ENCODE measurements around the gene FAM219A.
"Not testable (repeated sequence)": the region's sequence is repeated elsewhere in the genome, so short reads cannot be mapped to it uniquely, and the experiment has no call there.

FAM219A gene

GRCh38 chr9:34372467-34373011 is 85.8 kb downstream of the FAM219A start:
- no peak overlapping the region for H3K4me3 ChIP-seq (ENCODE audit: low read depth, low read length)
- no peak for TF ChIP-seq CTCF (IDR thresholded peaks at IDR 0.05; ENCODE audit: borderline replicate concordance, insufficient read depth, low read depth, low read length)

- no peak overlapping the region for H3K4me3 ChIP-seq (ENCODE audit: low read depth, low read length)
- TF ChIP-seq CTCF (IDR thresholded peaks at IDR 0.05; ENCODE audit: borderline replicate concordance, insufficient read depth, low read depth, low read length) = no peak
These were observed 86.4 kb downstream of the FAM219A start for GRCh38 chr9:34371886-34372466.

GRCh38 chr9:34370970-34371880 is 87.1 kb downstream of the FAM219A start:
- no peak for TF ChIP-seq CTCF (IDR thresholded peaks at IDR 0.05; ENCODE audit: borderline replicate concordance, insufficient read depth, low read depth, low read length)
- no peak overlapping the region for H3K4me3 ChIP-seq (ENCODE audit: low read depth, low read length)

GRCh38 chr9:34370335-34370969 is 87.9 kb downstream of the FAM219A start:
- no peak for TF ChIP-seq CTCF (IDR thresholded peaks at IDR 0.05; ENCODE audit: borderline replicate concordance, insufficient read depth, low read depth, low read length)
- H3K4me3 ChIP-seq (ENCODE audit: low read depth, low read length) = no peak overlapping the region

- no peak for TF ChIP-seq CTCF (IDR thresholded peaks at IDR 0.05; ENCODE audit: borderline replicate concordance, insufficient read depth, low read depth, low read length)
- H3K4me3 ChIP-seq (ENCODE audit: low read depth, low read length) = no peak overlapping the region
These were observed 88.7 kb downstream of the FAM219A start for GRCh38 chr9:34369636-34370035.

GRCh38 chr9:34368796-34369195 is 89.6 kb downstream of the FAM219A start:
- not testable (repeated sequence) for H3K4me3 ChIP-seq (ENCODE audit: low read depth, low read length)

- not testable (repeated sequence) for H3K4me3 ChIP-seq (ENCODE audit: low read depth, low read length)
These were observed 90.5 kb downstream of the FAM219A start for GRCh38 chr9:34367751-34368410.

Measured in GM12875 (cell line).